Mesendoderm (in vitro differentiated cells): ENCODE data around the gene NRXN3.
A peak's percentile ranks its signal among the peaks of the same experiment; 100 is the strongest.

ENCODE experiments used
- DNase-seq: peaks from one replicate; pipeline ENCODE4 v3.0.0; 2013
- H2AK5ac ChIP-seq: 2 replicates; pipeline ENCODE4 v1.6.1; 2013; ENCODE audit warnings: low read length, inconsistent platforms
- H2BK120ac ChIP-seq: 2 replicates; pipeline ENCODE4 v1.6.1; 2013; ENCODE audit warnings: low read depth, mild to moderate bottlenecking, low read length, moderate library complexity, mixed read lengths
- H2BK15ac ChIP-seq: replicated peaks from 2 replicates; pipeline ENCODE4 v1.6.1; 2013; ENCODE audit warnings: low read depth, mild to moderate bottlenecking, moderate library complexity
- H2BK5ac ChIP-seq: 2 replicates; pipeline ENCODE4 v1.6.1; 2013; ENCODE audit warnings: low read length, inconsistent platforms
- H3K18ac ChIP-seq: 2 replicates; pipeline ENCODE4 v1.6.1; 2013; ENCODE audit warnings: mild to moderate bottlenecking, low read length, mixed read lengths
- H3K23ac ChIP-seq: one replicate; pipeline ENCODE4 v1.6.1; 2013; ENCODE audit warnings: low read length
- H3K27ac ChIP-seq: 2 replicates; pipeline ENCODE4 v1.5.1; 2013; ENCODE audit warnings: low read depth, mild to moderate bottlenecking, inconsistent platforms, low read length, moderate library complexity
- H3K27me3 ChIP-seq: 2 replicates; pipeline ENCODE4 v1.6.1; 2013; ENCODE audit warnings: low read length, control low read depth, mild to moderate bottlenecking, inconsistent platforms; ENCODE audit not compliant: insufficient read depth, poor library complexity
- H3K36me3 ChIP-seq: 2 replicates; pipeline ENCODE4 v1.6.1; 2013; ENCODE audit warnings: low read length, inconsistent platforms; ENCODE audit not compliant: control insufficient read depth, insufficient read depth
- H3K4ac ChIP-seq: one replicate; pipeline ENCODE4 v1.6.1; 2013; ENCODE audit warnings: low read depth, mild to moderate bottlenecking, low read length, moderate library complexity
- H3K4me1 ChIP-seq: 2 replicates; pipeline ENCODE4 v1.6.1; 2013; ENCODE audit warnings: low read depth, low read length, inconsistent platforms; ENCODE audit not compliant: control insufficient read depth
- H3K4me2 ChIP-seq: 2 replicates; pipeline ENCODE4 v1.6.1; 2013; ENCODE audit warnings: low read length
- H3K4me3 ChIP-seq: 2 replicates; pipeline ENCODE4 v1.5.1; 2013; ENCODE audit warnings: mild to moderate bottlenecking, low read length
- H3K56ac ChIP-seq: one replicate; pipeline ENCODE4 v1.6.1; 2013; ENCODE audit warnings: low read length
- H3K79me1 ChIP-seq: 2 replicates; pipeline ENCODE4 v1.6.1; 2013; ENCODE audit warnings: low read length, inconsistent platforms
- H3K79me2 ChIP-seq: 2 replicates; pipeline ENCODE4 v1.6.1; 2013; ENCODE audit warnings: mild to moderate bottlenecking, low read length; ENCODE audit not compliant: control insufficient read depth, insufficient read depth
- H3K9ac ChIP-seq: 2 replicates; pipeline ENCODE4 v1.6.1; 2013; ENCODE audit warnings: low read length, inconsistent platforms
- H4K5ac ChIP-seq: one replicate; pipeline ENCODE4 v1.6.1; 2013; ENCODE audit warnings: low read length
- H4K8ac ChIP-seq: one replicate; pipeline ENCODE4 v1.6.1; 2013; ENCODE audit warnings: low read depth, mild to moderate bottlenecking, control low read depth, low read length, moderate library complexity
- WGBS: extraction: QIAGEN DNeasy Blood & Tissue Kit; methylation state at CpG from one replicate; pipeline ENCODE4 v1.1.7; 2013; ENCODE audit warnings: low lambda C conversion rate, missing lambda C conversion rate; ENCODE audit not compliant: insufficient coverage; ENCODE audit errors: extremely low coverage; 5-methylcytosine and 5-hydroxymethylcytosine counted together

The NRXN3 gene

GRCh38 chr14:78259831-78260230 lies 89.7 kb downstream of the NRXN3 start:
- Histone ChIP-seq H3K4me1 (no peaks in the 10 kb centered on the region), H3K9ac (no peak overlapping the region), H3K23ac (no peak overlapping the region), H3K4ac (no peak overlapping the region), H3K27me3 (no peaks in the 10 kb centered on the region), H3K56ac (no peak overlapping the region), H2AK5ac (no peak overlapping the region), H4K8ac (no peak overlapping the region), H3K4me3 (no peak overlapping the region), H3K79me1 (no peaks in the 10 kb centered on the region), H3K36me3 (no peaks in the 10 kb centered on the region), H3K18ac (no peak overlapping the region), H2BK5ac (no peak overlapping the region), H3K4me2 (no peak overlapping the region), H3K27ac (no peak overlapping the region), H2BK15ac (no peak overlapping the region), H2BK120ac (no peak overlapping the region), H3K79me2 (no peaks in the 10 kb centered on the region), H4K5ac (no peak overlapping the region)
- no CpG with 5 or more reads among the region's 6 CpGs for WGBS
- DNase-seq: peak; percentile 74

DNA sequence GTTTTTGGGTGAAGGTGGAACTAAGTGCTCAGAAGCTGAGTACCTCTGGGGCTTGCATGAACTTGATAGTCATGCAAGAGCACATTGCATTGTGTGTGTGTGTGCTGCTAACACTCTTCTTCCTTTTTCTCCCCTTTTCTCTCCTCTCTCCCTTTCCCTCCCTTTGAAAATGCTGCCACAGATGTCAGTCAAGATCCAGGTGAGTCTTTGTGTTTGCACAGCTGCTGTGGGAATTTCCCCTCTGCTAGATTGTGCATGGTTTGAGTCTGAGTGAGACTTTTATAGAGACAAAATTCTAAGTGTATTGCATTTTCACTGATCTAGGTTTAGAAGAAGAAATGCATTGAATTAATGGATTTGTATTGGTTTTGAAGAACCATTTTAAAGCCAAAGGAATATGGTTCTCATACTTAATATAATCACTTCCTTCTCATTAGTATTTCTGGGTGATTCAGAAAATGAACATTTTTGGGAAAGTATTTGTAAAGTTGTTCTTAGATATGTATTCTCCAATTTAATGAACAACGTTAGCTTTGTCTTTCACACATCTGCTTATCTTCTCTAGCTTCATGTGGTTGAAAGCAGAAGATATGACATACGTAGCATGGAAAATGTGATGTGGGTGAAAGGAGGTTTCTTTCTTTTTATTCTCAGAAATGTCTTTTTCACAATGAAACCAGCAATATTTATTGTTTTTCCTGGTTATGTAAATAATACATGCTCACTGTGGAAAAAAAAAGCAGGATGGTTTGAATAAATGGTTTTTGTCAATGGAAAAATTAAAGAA lies 108.5 kb downstream of the NRXN3 start:
- H3K4me1 ChIP-seq: no peaks in the 10 kb centered on the region
- H3K79me2 ChIP-seq: no peaks in the 10 kb centered on the region
- H3K4me2 ChIP-seq: no peak overlapping the region
- H3K27ac ChIP-seq: no peak overlapping the region
- H3K4ac ChIP-seq: no peak overlapping the region
- H2BK5ac ChIP-seq: no peak overlapping the region
- no peak overlapping the region for H2BK15ac ChIP-seq
- no peaks in the 10 kb centered on the region for H3K27me3 ChIP-seq
- H3K56ac ChIP-seq: no peak overlapping the region
- no peaks in the 10 kb centered on the region for H3K79me1 ChIP-seq
- no peak overlapping the region for H3K23ac ChIP-seq
- no peak overlapping the region for H3K9ac ChIP-seq
- no peak for DNase-seq
- no peaks in the 10 kb centered on the region for H3K36me3 ChIP-seq
- H4K8ac ChIP-seq: no peak overlapping the region
- no peak overlapping the region for H3K4me3 ChIP-seq
- no peak overlapping the region for H4K5ac ChIP-seq
- no CpG with 5 or more reads among the region's 2 CpGs for WGBS
- H3K18ac ChIP-seq: no peak overlapping the region
- no peak overlapping the region for H2AK5ac ChIP-seq
- H2BK120ac ChIP-seq: no peak overlapping the region

DNA sequence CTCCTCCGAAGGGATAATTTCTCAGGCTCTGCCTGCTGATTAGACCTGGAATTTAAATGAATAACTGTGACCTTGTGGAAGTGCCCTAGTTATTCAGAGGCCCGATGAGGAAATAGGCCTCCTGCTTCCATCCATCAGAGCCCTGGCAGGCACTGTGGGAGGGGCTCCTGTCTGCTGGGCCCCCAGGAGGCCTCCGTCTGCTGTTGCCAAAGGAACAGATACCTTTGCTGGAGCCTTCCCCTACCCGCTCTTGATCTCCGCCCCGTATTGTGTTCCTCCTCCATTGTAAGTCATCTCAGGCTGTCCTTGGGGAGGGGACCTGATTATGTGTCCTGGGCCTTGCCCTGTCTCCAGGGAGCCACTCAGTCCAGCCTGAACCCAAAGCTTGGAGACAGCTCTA lies 112.3 kb downstream of the NRXN3 start:
- WGBS: no CpG with 5 or more reads among the region's 6 CpGs
- H2AK5ac ChIP-seq: no peak overlapping the region
- no peak overlapping the region for H3K4me2 ChIP-seq
- no peak overlapping the region for H3K9ac ChIP-seq
- no peaks in the 10 kb centered on the region for H3K27me3 ChIP-seq
- H3K56ac ChIP-seq: no peak overlapping the region
- H2BK120ac ChIP-seq: no peak overlapping the region
- no peak overlapping the region for H2BK5ac ChIP-seq
- H3K18ac ChIP-seq: no peak overlapping the region
- H3K4me3 ChIP-seq: no peak overlapping the region
- H3K36me3 ChIP-seq: no peaks in the 10 kb centered on the region
- H2BK15ac ChIP-seq: no peak overlapping the region
- DNase-seq: no peak
- H3K23ac ChIP-seq: no peak overlapping the region
- H3K4ac ChIP-seq: no peak overlapping the region
- no peak overlapping the region for H4K8ac ChIP-seq
- no peaks in the 10 kb centered on the region for H3K4me1 ChIP-seq
- no peak overlapping the region for H3K27ac ChIP-seq
- no peaks in the 10 kb centered on the region for H3K79me1 ChIP-seq
- no peak overlapping the region for H4K5ac ChIP-seq
- no peaks in the 10 kb centered on the region for H3K79me2 ChIP-seq

DNA sequence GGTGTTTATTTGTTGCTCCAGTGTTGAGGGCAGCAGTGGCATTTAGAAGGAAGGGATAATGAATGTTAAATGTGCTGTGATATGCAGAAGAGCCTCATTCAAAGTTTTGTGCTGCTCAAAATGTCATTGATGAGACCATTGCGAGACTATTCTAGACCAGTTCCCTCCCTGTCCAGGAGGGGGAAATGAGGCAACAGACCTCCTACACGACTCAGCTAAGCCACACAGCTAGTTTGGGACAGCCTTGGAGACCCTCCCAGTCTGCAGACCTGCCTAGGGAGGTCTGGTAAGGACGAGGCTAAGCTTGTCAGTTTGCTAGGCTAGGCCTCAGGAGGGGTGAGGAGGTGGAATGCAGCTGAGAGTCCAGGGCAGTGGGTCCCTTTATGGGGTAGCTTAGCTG lies 116.0 kb downstream of the NRXN3 start:
- H3K4me2 ChIP-seq: no peak overlapping the region
- no peaks in the 10 kb centered on the region for H3K79me1 ChIP-seq
- H3K27ac ChIP-seq: no peak overlapping the region
- no peak overlapping the region for H2BK5ac ChIP-seq
- H3K36me3 ChIP-seq: no peaks in the 10 kb centered on the region
- H3K4me1 ChIP-seq: no peaks in the 10 kb centered on the region
- no CpG with 5 or more reads among the region's 3 CpGs for WGBS
- H3K18ac ChIP-seq: no peak overlapping the region
- no peak overlapping the region for H3K23ac ChIP-seq
- H3K79me2 ChIP-seq: no peaks in the 10 kb centered on the region
- no peaks in the 10 kb centered on the region for H3K27me3 ChIP-seq
- H4K5ac ChIP-seq: no peak overlapping the region
- DNase-seq: peak; percentile 38
- no peak overlapping the region for H4K8ac ChIP-seq
- no peak overlapping the region for H3K4ac ChIP-seq
- H3K56ac ChIP-seq: no peak overlapping the region
- no peak overlapping the region for H2BK15ac ChIP-seq
- H3K9ac ChIP-seq: no peak overlapping the region
- H2AK5ac ChIP-seq: no peak overlapping the region
- no peak overlapping the region for H2BK120ac ChIP-seq
- no peak overlapping the region for H3K4me3 ChIP-seq

- no peak overlapping the region for H3K9ac ChIP-seq
- H3K23ac ChIP-seq: no peak overlapping the region
- no peak overlapping the region for H4K5ac ChIP-seq
- no peak overlapping the region for H3K56ac ChIP-seq
- H3K27me3 ChIP-seq: no peaks in the 10 kb centered on the region
- no peak overlapping the region for H2BK120ac ChIP-seq
- H3K4me2 ChIP-seq: no peak overlapping the region
- H4K8ac ChIP-seq: no peak overlapping the region
- H3K36me3 ChIP-seq: no peaks in the 10 kb centered on the region
- H3K27ac ChIP-seq: no peak overlapping the region
- no CpG with 5 or more reads among the region's 3 CpGs for WGBS
- no peak overlapping the region for H2BK5ac ChIP-seq
- H3K79me1 ChIP-seq: no peaks in the 10 kb centered on the region
- no peak overlapping the region for H2BK15ac ChIP-seq
- no peak overlapping the region for H3K18ac ChIP-seq
- H3K4ac ChIP-seq: no peak overlapping the region
- H3K4me3 ChIP-seq: no peak overlapping the region
- H3K79me2 ChIP-seq: no peaks in the 10 kb centered on the region
- no peak for DNase-seq
- H2AK5ac ChIP-seq: no peak overlapping the region
- no peaks in the 10 kb centered on the region for H3K4me1 ChIP-seq
Measured at GRCh38 chr14:78292003-78292402, 121.8 kb downstream of the NRXN3 start.

- H3K4me2 ChIP-seq: no peak overlapping the region
- peaks cover 17% of the 10 kb centered on the region for H3K4me1 ChIP-seq
- no peak overlapping the region for H2BK120ac ChIP-seq
- no peak overlapping the region for H3K4me3 ChIP-seq
- H4K5ac ChIP-seq: no peak overlapping the region
- H3K23ac ChIP-seq: no peak overlapping the region
- no peak overlapping the region for H3K4ac ChIP-seq
- H3K56ac ChIP-seq: peak overlapping the region; percentile 36
- no CpG with 5 or more reads among the region's 11 CpGs for WGBS
- H3K79me2 ChIP-seq: no peaks in the 10 kb centered on the region
- H3K36me3 ChIP-seq: no peaks in the 10 kb centered on the region
- no peaks in the 10 kb centered on the region for H3K79me1 ChIP-seq
- no peak overlapping the region for H3K9ac ChIP-seq
- H3K27ac ChIP-seq: no peak overlapping the region
- no peak overlapping the region for H2AK5ac ChIP-seq
- no peak overlapping the region for H2BK5ac ChIP-seq
- no peak overlapping the region for H2BK15ac ChIP-seq
- no peak overlapping the region for H3K18ac ChIP-seq
- DNase-seq: no peak
- H4K8ac ChIP-seq: no peak overlapping the region
- no peaks in the 10 kb centered on the region for H3K27me3 ChIP-seq
Measured at GRCh38 chr14:78297858-78298257, 127.7 kb downstream of the NRXN3 start.
